Panc1 (cell line): ENCODE results near the gene GABRG3. TPM values are rescaled to one million over a fixed set of nuclear protein-coding genes. Genes with fewer than 3 reads are reported as not detected.

Experiments used
- ATAC-seq: fragments of 200-7000 bp; cut with Tn5 transposase; 2 replicates; pipeline ENCODE4 v1.9.1; 2020; ENCODE audit warnings: mild to moderate bottlenecking, moderate library complexity
- BruUV-seq: library from RNA; stranded (reverse); fragments of 400-500 nt; replicated peaks from 2 replicates; lab custom pipeline; 2021; lab: Mats Ljungman, UMichigan
- CTCF ChIA-PET: fragments of 300-600 bp; sonication (Branson Sonifier 250); formaldehyde crosslinking; loops from one replicate; lab custom pipeline; 2022; ENCODE audit warnings: antibody characterized with exemption; lab: Charles Lee
- POLR2A ChIA-PET: fragments of 300-600 bp; sonication (Branson Sonifier 250); formaldehyde crosslinking; loops from one replicate; lab custom pipeline; 2022; ENCODE audit warnings: antibody characterized with exemption; lab: Charles Lee
- DNase-seq: peaks from one replicate; pipeline ENCODE4 v3.0.0-alpha.2; 2010; ENCODE audit warnings: low read depth, low spot score
- H3K27ac ChIP-seq: 2 replicates; pipeline ENCODE4 v1.5.1; 2011; ENCODE audit warnings: mild to moderate bottlenecking, low read length, inconsistent platforms
- H3K27me3 ChIP-seq: fragments of 200-500 bp; sonication (Bioruptor generic); 2 replicates; pipeline ENCODE4 v1.6.0; 2014; ENCODE audit warnings: low read length, inconsistent platforms; ENCODE audit not compliant: control insufficient read depth, insufficient read depth
- H3K36me3 ChIP-seq: fragments of 200-500 bp; sonication (Bioruptor generic); 2 replicates; pipeline ENCODE4 v1.5.1; 2014; ENCODE audit warnings: inconsistent platforms, mild to moderate bottlenecking, low read length, moderate library complexity; ENCODE audit not compliant: control insufficient read depth, insufficient read depth
- H3K4me1 ChIP-seq: 2 replicates; pipeline ENCODE4 v1.5.1; 2011; ENCODE audit warnings: inconsistent platforms, mild to moderate bottlenecking, low read length, moderate library complexity; ENCODE audit not compliant: control insufficient read depth, insufficient read depth
- H3K4me3 ChIP-seq, 2 experiments: 2 replicates each; pipeline ENCODE4 v1.5.1; 2011 to 2012; ENCODE audit warnings: low read depth in 2 of 2, low read length in 2 of 2, mild to moderate bottlenecking in 2 of 2, inconsistent platforms in 1 of 2, moderate library complexity in 1 of 2
- H3K9me3 ChIP-seq: fragments of 200-500 bp; sonication (Bioruptor generic); 2 replicates; pipeline ENCODE4 v1.5.1; 2014; ENCODE audit warnings: low read depth, mild to moderate bottlenecking, inconsistent platforms, low read length, moderate library complexity; ENCODE audit not compliant: control insufficient read depth, insufficient read depth
- POLR2AphosphoS5 ChIP-seq: IDR thresholded peaks from 2 replicates; pipeline ENCODE4 v1.6.1; 2012; ENCODE audit warnings: mild to moderate bottlenecking, low read depth, low read length, moderate library complexity
- REST ChIP-seq, 2 experiments: IDR thresholded peaks; 2 replicates each; pipeline ENCODE4 v1.6.1; 2011 to 2012; ENCODE audit warnings: low read depth in 2 of 2, control low read depth in 1 of 2, low read length in 1 of 2, mild to moderate bottlenecking in 1 of 2, moderate library complexity in 1 of 2; ENCODE audit not compliant: insufficient read depth in 1 of 2
- SIN3A ChIP-seq: IDR thresholded peaks from 2 replicates; pipeline ENCODE4 v1.6.1; 2012; ENCODE audit warnings: low read depth, mild to moderate bottlenecking, low read length, moderate library complexity, borderline replicate concordance; ENCODE audit not compliant: insufficient read depth
- TCF7L2 ChIP-seq: IDR thresholded peaks from 2 replicates; pipeline ENCODE4 v1.6.1; 2011; ENCODE audit warnings: mild to moderate bottlenecking, low read depth, low read length, inconsistent platforms
- in situ Hi-C: cut with HindIII; loops from 2 replicates; pipeline ENCODE4 v1.10.0; 2016; ENCODE audit warnings: low sequenced_read_pairs, low pct_unique_long_range_greater_than_20kb
- intact Hi-C: fragments of 100-400 bp; cut with micrococcal nuclease; formaldehyde crosslinking; loops from one replicate; pipeline ENCODE4 v1.10.0; 2022; ENCODE audit not compliant: unreplicated experiment
- total RNA-seq: library from RNA; stranded (reverse); gene quantifications from one replicate; pipeline ENCODE4 v1.2.1, GENCODE V29; 2021; ENCODE audit not compliant: unreplicated experiment
- TF ChIP-seq, protein P1 (sequence below): fragments of 450-650 bp; IDR thresholded peaks from 2 replicates; pipeline ENCODE4 v1.5.1; 2017; ENCODE audit warnings: mild to moderate bottlenecking

Gene GABRG3
- total RNA-seq, 1 experiment from 2014 or later: not detected

GRCh38 chr15:27062951-27063350, 92.0 kb downstream of the GABRG3 start:
- no peaks in the 10 kb centered on the region for H3K27me3 ChIP-seq
- H3K36me3 ChIP-seq: no peaks in the 10 kb centered on the region
- ATAC-seq (no peak), DNase-seq (no peak)
- no peaks in the 10 kb centered on the region for H3K9me3 ChIP-seq
- in situ Hi-C loops: no loop called here
- no peak overlapping the region for H3K27ac ChIP-seq
- CTCF ChIA-PET: no interaction called here
- H3K4me1 ChIP-seq: no peaks in the 10 kb centered on the region
- TF ChIP-seq, protein P1, sequence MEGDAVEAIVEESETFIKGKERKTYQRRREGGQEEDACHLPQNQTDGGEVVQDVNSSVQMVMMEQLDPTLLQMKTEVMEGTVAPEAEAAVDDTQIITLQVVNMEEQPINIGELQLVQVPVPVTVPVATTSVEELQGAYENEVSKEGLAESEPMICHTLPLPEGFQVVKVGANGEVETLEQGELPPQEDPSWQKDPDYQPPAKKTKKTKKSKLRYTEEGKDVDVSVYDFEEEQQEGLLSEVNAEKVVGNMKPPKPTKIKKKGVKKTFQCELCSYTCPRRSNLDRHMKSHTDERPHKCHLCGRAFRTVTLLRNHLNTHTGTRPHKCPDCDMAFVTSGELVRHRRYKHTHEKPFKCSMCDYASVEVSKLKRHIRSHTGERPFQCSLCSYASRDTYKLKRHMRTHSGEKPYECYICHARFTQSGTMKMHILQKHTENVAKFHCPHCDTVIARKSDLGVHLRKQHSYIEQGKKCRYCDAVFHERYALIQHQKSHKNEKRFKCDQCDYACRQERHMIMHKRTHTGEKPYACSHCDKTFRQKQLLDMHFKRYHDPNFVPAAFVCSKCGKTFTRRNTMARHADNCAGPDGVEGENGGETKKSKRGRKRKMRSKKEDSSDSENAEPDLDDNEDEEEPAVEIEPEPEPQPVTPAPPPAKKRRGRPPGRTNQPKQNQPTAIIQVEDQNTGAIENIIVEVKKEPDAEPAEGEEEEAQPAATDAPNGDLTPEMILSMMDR: no peak
- TF ChIP-seq SIN3A (no peak), POLR2AphosphoS5 (no peak), REST (IDR thresholded peaks at IDR 0.05; ENCODE audit: insufficient read depth in 1 of 2, low read depth in 2 of 2, low read length in 1 of 2) (no peak), TCF7L2 (no peak)
- no peak overlapping the region for H3K4me3 ChIP-seq
- BruUV-seq: no TSS peak
- POLR2A ChIA-PET: no interaction called here
- intact Hi-C loops: no loop called here

GRCh38 chr15:27064080-27064479, 93.1 kb downstream of the GABRG3 start:
- intact Hi-C loops: no loop called here
- ChIA-PET CTCF (no interaction called here), POLR2A (no interaction called here)
- no peaks in the 10 kb centered on the region for H3K36me3 ChIP-seq
- H3K4me3 ChIP-seq: no peak overlapping the region
- H3K9me3 ChIP-seq: no peaks in the 10 kb centered on the region
- in situ Hi-C loops: no loop called here
- no peaks in the 10 kb centered on the region for H3K4me1 ChIP-seq
- no peaks in the 10 kb centered on the region for H3K27me3 ChIP-seq
- DNase-seq (no peak), ATAC-seq (no peak)
- TF ChIP-seq SIN3A: no peak
- TF ChIP-seq, protein P1: no peak
- TF ChIP-seq POLR2AphosphoS5: no peak
- no peak for TF ChIP-seq REST (IDR thresholded peaks at IDR 0.05; ENCODE audit: insufficient read depth in 1 of 2, low read depth in 2 of 2, low read length in 1 of 2)
- no peak for TF ChIP-seq TCF7L2
- no peak overlapping the region for H3K27ac ChIP-seq
- BruUV-seq: no TSS peak
